ENCODE data around the gene CDR2.

DNA sequence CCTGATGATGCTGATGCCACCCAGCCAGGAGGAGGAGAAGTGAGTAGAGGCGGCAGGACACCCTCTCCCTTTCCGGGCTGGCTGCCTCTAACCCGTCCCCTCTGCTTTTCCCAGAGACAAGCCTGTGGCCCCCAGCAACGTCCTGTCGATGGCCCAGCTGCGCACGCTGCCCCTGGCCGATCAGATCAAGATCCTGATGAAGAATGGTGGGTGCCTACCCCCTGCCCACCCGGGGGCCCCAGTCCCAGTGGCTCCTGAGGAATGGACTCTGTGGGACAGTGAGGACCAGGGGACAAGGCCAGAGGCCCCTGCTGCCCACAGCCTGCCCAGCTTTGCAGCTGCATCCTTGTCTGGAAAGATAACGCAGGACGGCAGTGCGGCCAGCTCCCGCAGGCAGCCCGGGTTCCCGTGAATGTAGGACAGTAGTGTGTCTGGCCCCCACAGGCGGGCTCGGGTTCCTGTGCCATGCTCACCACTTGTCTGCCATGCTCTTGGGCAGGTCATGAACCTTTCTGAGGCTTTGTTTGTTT is 57.4 kb downstream of the CDR2 start:
- TF ChIP-seq, protein P1, sequence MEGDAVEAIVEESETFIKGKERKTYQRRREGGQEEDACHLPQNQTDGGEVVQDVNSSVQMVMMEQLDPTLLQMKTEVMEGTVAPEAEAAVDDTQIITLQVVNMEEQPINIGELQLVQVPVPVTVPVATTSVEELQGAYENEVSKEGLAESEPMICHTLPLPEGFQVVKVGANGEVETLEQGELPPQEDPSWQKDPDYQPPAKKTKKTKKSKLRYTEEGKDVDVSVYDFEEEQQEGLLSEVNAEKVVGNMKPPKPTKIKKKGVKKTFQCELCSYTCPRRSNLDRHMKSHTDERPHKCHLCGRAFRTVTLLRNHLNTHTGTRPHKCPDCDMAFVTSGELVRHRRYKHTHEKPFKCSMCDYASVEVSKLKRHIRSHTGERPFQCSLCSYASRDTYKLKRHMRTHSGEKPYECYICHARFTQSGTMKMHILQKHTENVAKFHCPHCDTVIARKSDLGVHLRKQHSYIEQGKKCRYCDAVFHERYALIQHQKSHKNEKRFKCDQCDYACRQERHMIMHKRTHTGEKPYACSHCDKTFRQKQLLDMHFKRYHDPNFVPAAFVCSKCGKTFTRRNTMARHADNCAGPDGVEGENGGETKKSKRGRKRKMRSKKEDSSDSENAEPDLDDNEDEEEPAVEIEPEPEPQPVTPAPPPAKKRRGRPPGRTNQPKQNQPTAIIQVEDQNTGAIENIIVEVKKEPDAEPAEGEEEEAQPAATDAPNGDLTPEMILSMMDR (IDR thresholded peaks at IDR 0.05), result no peak
- no peak for TF ChIP-seq POLR2A (IDR thresholded peaks at IDR 0.05)

Data from adrenal gland (tissue), 5 donors.